ENCODE data around the gene ADAMTS8.

DNA sequence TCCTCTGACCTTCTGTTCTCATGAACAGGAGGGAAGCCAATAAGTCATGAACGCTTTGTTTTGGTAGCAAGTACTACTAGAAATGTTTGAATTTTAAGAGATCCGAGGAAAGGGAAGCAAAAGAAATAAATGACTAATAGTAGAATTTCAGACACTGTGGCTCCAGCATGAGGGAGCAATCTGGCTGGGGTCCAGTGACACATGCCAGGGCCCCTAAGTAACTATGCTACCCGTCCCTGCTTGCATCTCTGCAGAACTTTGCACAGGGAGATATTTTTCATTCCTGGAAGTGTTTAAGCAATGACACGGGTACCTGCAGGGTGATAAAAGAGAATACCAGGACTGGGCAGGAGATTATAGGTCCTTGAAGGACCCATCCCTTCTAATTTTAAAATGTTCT, 7.3 kb upstream of the ADAMTS8 start:
- TF ChIP-seq CTCF (IDR thresholded peaks at IDR 0.05) (no peak), POLR2A (IDR thresholded peaks at IDR 0.05) (no peak)

Measured in right lobe of liver (tissue), 4 donors.